SK-N-SH (cell line): Measurements from ENCODE around the gene RGS9BP. TPM values are rescaled to one million over a fixed set of nuclear protein-coding genes. Genes with fewer than 3 reads are reported as not detected.

Experiments used
- CTCF ChIA-PET: fragments of 300-600, 350-600 bp; formaldehyde crosslinking; extraction: SDS; loops from one replicate; lab custom pipeline; 2021; lab: Yijun Ruan, JAX
- POLR2A ChIA-PET: fragments of 350-600 bp; sonication (Branson Sonifier 250); formaldehyde crosslinking; extraction: SDS; loops from one replicate; lab custom pipeline; 2020; ENCODE audit warnings: antibody characterized with exemption, inconsistent platforms; lab: Yijun Ruan, JAX
- DNase-seq: peaks from one replicate; pipeline ENCODE4 v3.0.0; 2012
- H2AFZ ChIP-seq: fragments of 200-600 bp; sonication (generic); 2 replicates; pipeline ENCODE4 v1.8.1; 2016; ENCODE audit warnings: antibody characterized with exemption, mild to moderate bottlenecking, low read depth
- H3F3A ChIP-seq: fragments of 200-600 bp; sonication (generic); replicated peaks from 2 replicates; pipeline ENCODE3; 2016; ENCODE audit warnings: antibody characterized with exemption, mild to moderate bottlenecking; ENCODE audit not compliant: insufficient read depth
- H3K27ac ChIP-seq, 2 experiments: fragments of 200-500 bp in 1 of 2; fragments of 200-600 bp in 1 of 2; sonication (Bioruptor generic) in 1 of 2; sonication (generic), shearing (Covaris generic) in 1 of 2; 2 replicates each; pipeline versions ENCODE4 v1.5.1 to v1.6.1; 2014 to 2016; ENCODE audit warnings: low read depth in 2 of 2, inconsistent platforms in 1 of 2, low read length in 1 of 2, mild to moderate bottlenecking in 1 of 2, mixed read lengths in 1 of 2
- H3K27me3 ChIP-seq: fragments of 200-600 bp; sonication (generic), shearing (Covaris generic); 2 replicates; pipeline ENCODE4 v1.6.1; 2016; ENCODE audit warnings: mixed run types; ENCODE audit not compliant: insufficient read depth
- H3K36me3 ChIP-seq, 2 experiments: fragments of 200-500 bp in 1 of 2; fragments of 200-600 bp in 1 of 2; sonication (Bioruptor generic) in 1 of 2; sonication (generic) in 1 of 2; replicated peaks in 1 of 2; 2 replicates each; pipeline versions ENCODE3 to v1.5.1; 2014 to 2016; ENCODE audit warnings: low read length in 1 of 2, mild to moderate bottlenecking in 1 of 2; ENCODE audit not compliant: insufficient read depth in 2 of 2, control insufficient read depth in 1 of 2
- H3K4me1 ChIP-seq, 2 experiments: fragments of 200-500 bp in 1 of 2; fragments of 200-600 bp in 1 of 2; sonication (Bioruptor generic) in 1 of 2; sonication (generic), shearing (Covaris generic) in 1 of 2; 2 replicates each; pipeline versions ENCODE4 v1.5.1 to v1.6.1; 2014 to 2016; ENCODE audit warnings: low read depth in 1 of 2, low read length in 1 of 2, mixed run types in 1 of 2; ENCODE audit not compliant: insufficient read depth in 2 of 2, control insufficient read depth in 1 of 2
- H3K4me2 ChIP-seq: fragments of 200-600 bp; sonication (generic), shearing (Covaris generic); 2 replicates; pipeline ENCODE4 v1.6.1; 2017; ENCODE audit warnings: mixed run types
- H3K4me3 ChIP-seq, 2 experiments: fragments of 200-500 bp in 1 of 2; fragments of 200-600 bp in 1 of 2; sonication (Bioruptor generic) in 1 of 2; sonication (generic), shearing (Covaris generic) in 1 of 2; 2 replicates each; pipeline versions ENCODE4 v1.5.1 to v1.8.1; 2014 to 2016; ENCODE audit warnings: low read depth in 2 of 2, inconsistent platforms in 1 of 2, low read length in 1 of 2, mild to moderate bottlenecking in 1 of 2, mixed read lengths in 1 of 2, moderate library complexity in 1 of 2
- H3K79me2 ChIP-seq: fragments of 200-600 bp; sonication (generic); 2 replicates; pipeline ENCODE4 v1.8.1; 2017; ENCODE audit warnings: mild to moderate bottlenecking; ENCODE audit not compliant: insufficient read depth
- H3K9ac ChIP-seq: fragments of 200-600 bp; sonication (generic); 2 replicates; pipeline ENCODE4 v1.6.1; 2017; ENCODE audit warnings: mixed run types
- H3K9me2 ChIP-seq: fragments of 200-600 bp; sonication (generic); 2 replicates; pipeline ENCODE4 v1.6.1; 2017; ENCODE audit warnings: mixed run types
- H3K9me3 ChIP-seq: fragments of 200-600 bp; sonication (generic); 2 replicates; pipeline ENCODE4 v1.6.1; 2017; ENCODE audit warnings: mixed run types, mild to moderate bottlenecking, moderate library complexity
- H4K20me1 ChIP-seq: fragments of 200-600 bp; sonication (generic); 2 replicates; pipeline ENCODE4 v1.6.1; 2017; ENCODE audit warnings: mild to moderate bottlenecking, mixed run types; ENCODE audit not compliant: insufficient read depth
- CHD2 ChIP-seq: fragments of 150-350 bp; IDR thresholded peaks from 2 replicates; pipeline ENCODE4 v1.6.1; 2018; ENCODE audit warnings: low read length; ENCODE audit not compliant: partially characterized antibody
- EP300 ChIP-seq, 2 experiments: IDR thresholded peaks; 2 replicates each; pipeline versions ENCODE4 v1.4.0 to v1.6.1; 2012; ENCODE audit warnings: borderline replicate concordance in 1 of 2, low read depth in 1 of 2, low read length in 1 of 2
- EZH2phosphoT487 ChIP-seq: fragments of 200-600 bp; sonication (generic); IDR thresholded peaks from 2 replicates; pipeline ENCODE4 v1.6.1; 2017; ENCODE audit warnings: low read depth, mixed run types, mild to moderate bottlenecking, antibody characterized with exemption, moderate library complexity, borderline replicate concordance
- GABPA ChIP-seq: IDR thresholded peaks from 2 replicates; pipeline ENCODE4 v1.4.0; 2012; ENCODE audit warnings: low read depth, mild to moderate bottlenecking
- JUND ChIP-seq: IDR thresholded peaks from 2 replicates; pipeline ENCODE4 v1.4.0; 2012
- MEF2A ChIP-seq: IDR thresholded peaks from 2 replicates; pipeline ENCODE4 v1.4.0; 2012; ENCODE audit warnings: low read depth, borderline replicate concordance
- NFIC ChIP-seq: IDR thresholded peaks from 2 replicates; pipeline ENCODE4 v1.4.0; 2012; ENCODE audit warnings: borderline replicate concordance
- NRF1 ChIP-seq: IDR thresholded peaks from 2 replicates; pipeline ENCODE4 v1.6.1; 2012; ENCODE audit warnings: low read depth, mild to moderate bottlenecking, low read length
- RAD21 ChIP-seq: IDR thresholded peaks from 2 replicates; pipeline ENCODE4 v1.6.1; 2012; ENCODE audit warnings: mild to moderate bottlenecking, low read length
- RXRA ChIP-seq: IDR thresholded peaks from 2 replicates; pipeline ENCODE4 v1.4.0; 2012; ENCODE audit warnings: low read depth, mild to moderate bottlenecking, borderline replicate concordance
- TCF12 ChIP-seq: IDR thresholded peaks from 2 replicates; pipeline ENCODE4 v1.4.0; 2012
- TEAD4 ChIP-seq: IDR thresholded peaks from 2 replicates; pipeline ENCODE4 v1.4.0; 2012; ENCODE audit warnings: mild to moderate bottlenecking, borderline replicate concordance; ENCODE audit not compliant: insufficient read depth
- YY1 ChIP-seq: IDR thresholded peaks from 2 replicates; pipeline ENCODE4 v1.4.0; 2012; ENCODE audit warnings: low read depth, mild to moderate bottlenecking
- ZBTB33 ChIP-seq: IDR thresholded peaks from 2 replicates; pipeline ENCODE4 v1.4.0; 2012; ENCODE audit warnings: low read depth, borderline replicate concordance
- WGBS: methylation state at CpG from one replicate; pipeline ENCODE4 v1.1.6; 2017; ENCODE audit warnings: low lambda C conversion rate; 5-methylcytosine and 5-hydroxymethylcytosine counted together
- polyA plus RNA-seq, 3 experiments: library from polyadenylated mRNA; depleted of rRNA; stranded (reverse); fragments of >200 nt; gene quantifications; 2 replicates each; pipeline ENCODE4 v1.2.3, GENCODE V29; 2012
- TF ChIP-seq, protein P1 (sequence below): IDR thresholded peaks from 2 replicates; pipeline ENCODE4 v1.4.0; 2012; ENCODE audit warnings: low read depth, borderline replicate concordance
- TF ChIP-seq, protein P2 (sequence below): IDR thresholded peaks from 2 replicates; pipeline ENCODE4; 2012

Gene RGS9BP
- polyA plus RNA-seq, 1 of the 3 experiments (the other 2 are of a cell fraction), result 0.18 TPM

DNA sequence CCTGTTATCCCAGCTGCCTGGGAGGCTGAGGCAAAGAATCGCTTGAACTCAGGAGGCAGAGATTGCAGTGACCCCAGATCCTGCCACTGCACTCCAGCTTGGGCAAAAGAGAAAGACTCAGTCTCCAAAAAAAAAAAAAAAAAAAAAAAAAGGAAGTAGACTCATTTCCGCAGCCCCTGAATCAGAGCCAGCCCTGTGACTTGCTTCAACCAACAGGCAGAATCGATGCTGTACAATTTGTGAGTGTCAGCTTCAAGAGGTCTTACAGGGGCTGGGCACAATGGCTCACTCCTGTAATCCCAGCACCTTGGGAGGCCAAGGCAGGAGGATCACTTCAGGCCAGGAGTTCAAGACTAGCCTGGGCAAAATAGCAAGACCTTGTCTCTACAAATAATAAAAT lies 13.5 kb upstream of the RGS9BP start:
- H2AFZ ChIP-seq, result no peak overlapping the region
- no peak overlapping the region for H3K4me2 ChIP-seq
- H3K9me2 ChIP-seq, result no peaks in the 10 kb centered on the region
- no peak for DNase-seq
- ChIA-PET POLR2A (no interaction called here), CTCF (no interaction called here)
- no peaks in the 10 kb centered on the region for H3F3A ChIP-seq
- H3K9me3 ChIP-seq, result no peaks in the 10 kb centered on the region
- no peak overlapping the region for H3K9ac ChIP-seq
- no peaks in the 10 kb centered on the region for H3K27me3 ChIP-seq
- no peak for TF ChIP-seq EZH2phosphoT487
- no peak for TF ChIP-seq JUND
- TF ChIP-seq EP300 (IDR thresholded peaks at IDR 0.05; ENCODE audit: borderline replicate concordance in 1 of 2, low read depth in 1 of 2, low read length in 1 of 2), result no peak
- TF ChIP-seq NRF1, result no peak
- H3K27ac ChIP-seq, result no peak overlapping the region; a peak in 1 of 4 replicates
- no peak overlapping the region for H3K4me3 ChIP-seq
- peaks cover 0 to 7% of the 10 kb centered on the region in 2 experiments for H3K36me3 ChIP-seq
- H3K4me1 ChIP-seq, result no peaks in the 10 kb centered on the region
- peaks cover 84% of the 10 kb centered on the region for H3K79me2 ChIP-seq
- WGBS, result 53% methylated on average over 3 of the region's 3 CpGs
- peaks cover 11% of the 10 kb centered on the region; the same call in 1 of the 2 replicates for H4K20me1 ChIP-seq

DNA sequence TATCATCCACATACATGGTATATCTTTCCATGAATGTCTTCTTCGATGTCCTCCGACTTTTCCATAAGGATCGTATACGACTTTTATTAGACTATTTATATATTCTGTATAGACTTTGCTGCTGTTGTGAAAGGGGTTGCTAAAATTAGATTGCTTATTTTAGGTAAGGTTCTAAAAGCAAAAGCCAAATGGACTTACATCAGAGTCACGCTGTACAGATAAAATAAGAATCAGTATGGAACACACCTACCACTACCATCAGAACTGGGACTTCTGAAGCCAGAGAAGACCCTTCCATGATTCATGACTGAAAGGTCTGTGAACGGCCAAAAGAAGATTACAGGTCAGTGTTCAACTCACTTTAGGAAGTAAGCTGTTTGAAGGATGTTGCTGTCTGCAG lies 9.6 kb upstream of the RGS9BP start:
- Histone ChIP-seq H3K27me3 (no peaks in the 10 kb centered on the region), H2AFZ (no peak overlapping the region), H3K9me2 (no peaks in the 10 kb centered on the region), H3K9me3 (no peaks in the 10 kb centered on the region), H3K4me1 (no peaks in the 10 kb centered on the region; a peak in 1 of 4 replicates), H3K4me3 (no peak overlapping the region), H3K9ac (no peak overlapping the region), H3F3A (no peaks in the 10 kb centered on the region), H3K36me3 (peaks cover 0 to 4% of the 10 kb centered on the region in 2 experiments), H3K27ac (no peak overlapping the region), H3K79me2 (peaks cover 93% of the 10 kb centered on the region), H4K20me1 (peaks cover 43% of the 10 kb centered on the region), H3K4me2 (no peak overlapping the region)
- CTCF ChIA-PET, result interaction anchor here (1.4 kb wide), 1 partner anchor 66 kb away, joined by 3 read pairs; no protein-coding TSS in a partner anchor
- DNase-seq, result no peak
- TF ChIP-seq MEF2A (no peak), RAD21 (no peak), ZBTB33 (no peak), TCF12 (no peak), GABPA (no peak), TEAD4 (no peak), RXRA (no peak), YY1 (no peak), NFIC (no peak), CHD2 (no peak)
- TF ChIP-seq, protein P1, sequence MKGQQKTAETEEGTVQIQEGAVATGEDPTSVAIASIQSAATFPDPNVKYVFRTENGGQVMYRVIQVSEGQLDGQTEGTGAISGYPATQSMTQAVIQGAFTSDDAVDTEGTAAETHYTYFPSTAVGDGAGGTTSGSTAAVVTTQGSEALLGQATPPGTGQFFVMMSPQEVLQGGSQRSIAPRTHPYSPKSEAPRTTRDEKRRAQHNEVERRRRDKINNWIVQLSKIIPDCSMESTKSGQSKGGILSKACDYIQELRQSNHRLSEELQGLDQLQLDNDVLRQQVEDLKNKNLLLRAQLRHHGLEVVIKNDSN, result no peak
- TF ChIP-seq, protein P2, sequence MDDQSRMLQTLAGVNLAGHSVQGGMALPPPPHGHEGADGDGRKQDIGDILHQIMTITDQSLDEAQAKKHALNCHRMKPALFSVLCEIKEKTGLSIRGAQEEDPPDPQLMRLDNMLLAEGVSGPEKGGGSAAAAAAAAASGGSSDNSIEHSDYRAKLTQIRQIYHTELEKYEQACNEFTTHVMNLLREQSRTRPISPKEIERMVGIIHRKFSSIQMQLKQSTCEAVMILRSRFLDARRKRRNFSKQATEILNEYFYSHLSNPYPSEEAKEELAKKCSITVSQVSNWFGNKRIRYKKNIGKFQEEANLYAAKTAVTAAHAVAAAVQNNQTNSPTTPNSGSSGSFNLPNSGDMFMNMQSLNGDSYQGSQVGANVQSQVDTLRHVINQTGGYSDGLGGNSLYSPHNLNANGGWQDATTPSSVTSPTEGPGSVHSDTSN, result no peak
- WGBS, result 97% methylated on average over 6 of the region's 6 CpGs
- POLR2A ChIA-PET, result interaction anchor here (0.7 kb wide), 1 partner anchor 19 kb away, joined by 4 read pairs; no protein-coding TSS in a partner anchor
